ENCODE data around the gene PLXNA1.

DNA sequence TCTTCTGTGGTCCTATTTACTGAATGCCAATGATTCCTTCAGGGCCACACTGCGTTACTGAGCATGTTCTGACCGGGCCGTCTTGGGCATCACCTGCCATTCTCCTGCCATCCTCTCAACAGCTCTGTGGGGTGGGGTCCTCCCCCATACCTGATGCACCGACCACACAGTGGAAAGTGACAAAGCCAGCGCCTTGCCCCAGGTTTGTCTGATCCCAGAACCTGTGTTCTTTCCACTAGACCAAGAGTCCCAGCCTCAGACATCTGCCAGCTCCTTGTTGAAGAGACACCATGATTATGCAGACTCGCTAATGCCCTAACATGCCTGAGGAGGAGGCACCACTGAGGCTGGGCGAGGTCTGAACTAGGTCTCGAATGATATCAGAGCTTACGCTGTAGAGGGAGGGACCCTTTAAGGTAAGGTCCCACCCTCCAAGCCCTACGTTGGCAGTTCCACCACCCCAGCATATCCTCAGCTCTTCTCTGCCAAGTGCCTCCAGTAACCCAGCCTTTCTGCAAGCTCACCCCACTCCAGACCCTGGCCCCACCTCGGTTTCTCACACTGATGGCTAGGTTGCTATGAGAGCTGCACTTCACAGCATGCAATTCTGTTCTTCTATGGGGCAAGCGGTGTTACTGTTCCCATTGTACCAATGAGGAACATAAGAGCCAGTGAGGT lies 29.8 kb upstream of the PLXNA1 start:
- TF ChIP-seq, protein P1, sequence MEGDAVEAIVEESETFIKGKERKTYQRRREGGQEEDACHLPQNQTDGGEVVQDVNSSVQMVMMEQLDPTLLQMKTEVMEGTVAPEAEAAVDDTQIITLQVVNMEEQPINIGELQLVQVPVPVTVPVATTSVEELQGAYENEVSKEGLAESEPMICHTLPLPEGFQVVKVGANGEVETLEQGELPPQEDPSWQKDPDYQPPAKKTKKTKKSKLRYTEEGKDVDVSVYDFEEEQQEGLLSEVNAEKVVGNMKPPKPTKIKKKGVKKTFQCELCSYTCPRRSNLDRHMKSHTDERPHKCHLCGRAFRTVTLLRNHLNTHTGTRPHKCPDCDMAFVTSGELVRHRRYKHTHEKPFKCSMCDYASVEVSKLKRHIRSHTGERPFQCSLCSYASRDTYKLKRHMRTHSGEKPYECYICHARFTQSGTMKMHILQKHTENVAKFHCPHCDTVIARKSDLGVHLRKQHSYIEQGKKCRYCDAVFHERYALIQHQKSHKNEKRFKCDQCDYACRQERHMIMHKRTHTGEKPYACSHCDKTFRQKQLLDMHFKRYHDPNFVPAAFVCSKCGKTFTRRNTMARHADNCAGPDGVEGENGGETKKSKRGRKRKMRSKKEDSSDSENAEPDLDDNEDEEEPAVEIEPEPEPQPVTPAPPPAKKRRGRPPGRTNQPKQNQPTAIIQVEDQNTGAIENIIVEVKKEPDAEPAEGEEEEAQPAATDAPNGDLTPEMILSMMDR (IDR thresholded peaks at IDR 0.05; ENCODE audit: low read length) = no peak
- TF ChIP-seq EZH2 (optimal IDR thresholded peaks at IDR 0.05; ENCODE audit: low read depth, low read length) = no peak

Data from MM.1S (cell line).